ENCODE results near the gene AK9.

The AK9 gene

DNA sequence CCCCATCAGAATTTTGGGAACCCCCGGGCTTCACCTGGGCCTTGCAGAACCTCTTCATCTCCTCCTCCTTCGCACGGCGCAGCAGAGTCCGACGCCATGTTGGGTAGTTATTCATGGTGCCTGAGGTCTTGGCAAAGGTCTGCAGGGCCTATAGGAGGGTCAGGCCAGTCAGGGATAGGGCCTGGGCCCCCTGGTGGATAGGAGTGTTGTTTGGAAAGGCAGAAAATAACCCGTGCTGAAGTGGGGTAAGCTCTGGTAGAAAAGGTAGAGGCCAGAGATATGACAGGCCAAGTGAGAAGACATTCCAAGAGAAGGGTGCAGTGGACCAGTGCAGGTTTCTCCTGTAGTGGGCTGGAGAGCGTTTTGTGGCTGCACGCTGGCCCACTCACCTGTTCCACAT, 245.6 kb downstream of the AK9 start:
- Histone ChIP-seq H3K36me3 (ENCODE audit: insufficient read depth, low read length) (peaks cover 6% of the 10 kb centered on the region; the same call in 1 of the 2 replicates), H3K4me3 (no peak overlapping the region), H3K9ac (ENCODE audit: insufficient read length) (no peak overlapping the region), H3K27ac (no peak overlapping the region), H3K9me3 (ENCODE audit: low read depth, low read length) (no peaks in the 10 kb centered on the region)
- no peak for TF ChIP-seq EZH2 (IDR thresholded peaks at IDR 0.05)
- no peak for TF ChIP-seq FOXP2 (optimal IDR thresholded peaks at IDR 0.05; ENCODE audit: control extremely low read depth, extremely low read length, insufficient read depth)
- no peak for TF ChIP-seq POLR2AphosphoS5 (IDR thresholded peaks at IDR 0.05; ENCODE audit: borderline replicate concordance, low read depth, low read length)
- no peak for DNase-seq (ENCODE audit: low read depth, low spot score)

GRCh38 chr6:109443425-109443950, 247.5 kb downstream of the AK9 start:
- Histone ChIP-seq H3K27ac (no peak overlapping the region), H3K4me3 (no peak overlapping the region), H3K9ac (ENCODE audit: insufficient read length) (no peak overlapping the region), H3K36me3 (ENCODE audit: insufficient read depth, low read length) (peaks cover 6% of the 10 kb centered on the region; the same call in 1 of the 2 replicates), H3K9me3 (ENCODE audit: low read depth, low read length) (no peaks in the 10 kb centered on the region)
- TF ChIP-seq POLR2AphosphoS5 (IDR thresholded peaks at IDR 0.05; ENCODE audit: borderline replicate concordance, low read depth, low read length) (no peak), FOXP2 (optimal IDR thresholded peaks at IDR 0.05; ENCODE audit: control extremely low read depth, extremely low read length, insufficient read depth) (no peak), EZH2 (IDR thresholded peaks at IDR 0.05) (no peak)
- DNase-seq (ENCODE audit: low read depth, low spot score), result no peak

Measured in SK-N-MC (cell line).